WTC11 (cell line): Measurements from ENCODE around the gene KRT6A. TPM values are rescaled to one million over a fixed set of nuclear protein-coding genes. Genes with fewer than 3 reads are reported as not detected.

Experiments used
- ATAC-seq: fragments of 200-7000 bp; cut with Tn5 transposase; 2 replicates; pipeline ENCODE4 v1.10.0; 2021; ENCODE audit warnings: mild to moderate bottlenecking, moderate library complexity
- CTCF ChIA-PET: fragments of 300-600 bp; sonication (Branson Sonifier 250); formaldehyde crosslinking; loops from one replicate; lab custom pipeline; 2021; ENCODE audit warnings: antibody characterized with exemption; lab: Charles Lee
- POLR2A ChIA-PET: fragments of 350-600 bp; sonication (Branson Sonifier 250); formaldehyde crosslinking; loops from one replicate; lab custom pipeline; 2021; ENCODE audit warnings: antibody characterized with exemption; lab: Charles Lee
- DNase-seq: peaks from one replicate; pipeline ENCODE4 v3.0.0; 2021; ENCODE audit warnings: low spot score
- H3K27ac Mint-ChIP-seq: 2 replicates; pipeline ENCODE4 v1.8.0; 2021; ENCODE audit warnings: mixed read lengths
- H3K27me3 Mint-ChIP-seq: 2 replicates; pipeline ENCODE4 v1.8.0; 2021; ENCODE audit warnings: low read depth, mild to moderate bottlenecking, moderate library complexity, mixed read lengths
- H3K36me3 Mint-ChIP-seq: 2 replicates; pipeline ENCODE4 v1.8.0; 2021; ENCODE audit warnings: mixed read lengths
- H3K4me1 Mint-ChIP-seq: 2 replicates; pipeline ENCODE4 v1.8.0; 2022; ENCODE audit warnings: mixed read lengths
- H3K4me3 Mint-ChIP-seq: 2 replicates; pipeline ENCODE4 v1.8.0; 2021; ENCODE audit warnings: mild to moderate bottlenecking, moderate library complexity, mixed read lengths
- H3K9me3 Mint-ChIP-seq: 2 replicates; pipeline ENCODE4 v1.8.0; 2021; ENCODE audit warnings: mixed read lengths
- AFF4 ChIP-seq: sonication (generic); formaldehyde crosslinking; IDR thresholded peaks from 2 replicates; pipeline ENCODE4 v1.8.1; 2023; ENCODE audit warnings: mild to moderate bottlenecking, missing genetic modification reagents, borderline replicate concordance
- ARID4B ChIP-seq: sonication (generic); formaldehyde crosslinking; IDR thresholded peaks from 2 replicates; pipeline ENCODE4 v1.8.0; 2023; ENCODE audit warnings: missing genetic modification reagents, mild to moderate bottlenecking, borderline replicate concordance
- CREM ChIP-seq: sonication (generic); formaldehyde crosslinking; IDR thresholded peaks from 2 replicates; pipeline ENCODE4 v1.8.1; 2022; ENCODE audit warnings: mild to moderate bottlenecking, missing genetic modification reagents, moderate library complexity
- E2F5 ChIP-seq: sonication (generic); formaldehyde crosslinking; IDR thresholded peaks from 2 replicates; pipeline ENCODE4 v1.8.1; 2022; ENCODE audit warnings: mild to moderate bottlenecking, moderate library complexity, missing genetic modification reagents
- HMGA2 ChIP-seq: fragments of 250-450 bp; sonication (Bioruptor Pico); IDR thresholded peaks from 2 replicates; pipeline ENCODE4 v1.4.0; 2021; ENCODE audit warnings: mild to moderate bottlenecking, moderate library complexity
- HMGXB4 ChIP-seq: sonication (generic); formaldehyde crosslinking; IDR thresholded peaks from 2 replicates; pipeline ENCODE4 v1.8.1; 2023; ENCODE audit warnings: mild to moderate bottlenecking, moderate library complexity, missing genetic modification reagents
- IRF1 ChIP-seq: sonication (generic); formaldehyde crosslinking; IDR thresholded peaks from 2 replicates; pipeline ENCODE4 v1.8.0; 2023; ENCODE audit warnings: missing genetic modification reagents
- MLX ChIP-seq: sonication (generic); formaldehyde crosslinking; IDR thresholded peaks from 2 replicates; pipeline ENCODE4 v1.8.1; 2023; ENCODE audit warnings: mild to moderate bottlenecking, missing genetic modification reagents, moderate library complexity
- NFATC4 ChIP-seq: fragments of 250-450 bp; sonication (Bioruptor Pico); IDR thresholded peaks from 2 replicates; pipeline ENCODE4 v1.9.0; 2021; ENCODE audit warnings: mild to moderate bottlenecking
- PRRX2 ChIP-seq: fragments of 250-450 bp; sonication (Bioruptor Pico); IDR thresholded peaks from 2 replicates; pipeline ENCODE4 v1.8.0; 2021; ENCODE audit warnings: mild to moderate bottlenecking
- SMAD4 ChIP-seq: sonication (generic); formaldehyde crosslinking; IDR thresholded peaks from 2 replicates; pipeline ENCODE4 v1.8.0; 2022; ENCODE audit warnings: mild to moderate bottlenecking, missing genetic modification reagents
- ZNF232 ChIP-seq: sonication (generic); formaldehyde crosslinking; IDR thresholded peaks from 2 replicates; pipeline ENCODE4 v1.8.0; 2022; ENCODE audit warnings: mild to moderate bottlenecking, missing genetic modification reagents
- ZNF263 ChIP-seq: sonication (generic); formaldehyde crosslinking; IDR thresholded peaks from 2 replicates; pipeline ENCODE4 v1.8.1; 2022; ENCODE audit warnings: low read depth, mild to moderate bottlenecking, moderate library complexity, missing genetic modification reagents
- total RNA-seq: library from RNA; stranded (reverse); gene quantifications from 3 replicates; pipeline ENCODE4 v1.2.3, GENCODE V29; 2021

Gene KRT6A
- total RNA-seq, 1 experiment from 2014 or later: not detected

- no peak for TF ChIP-seq AFF4 (CRISPR knock-in tag)
- no peak for TF ChIP-seq HMGA2 (CRISPR knock-in tag)
- no peak for TF ChIP-seq NFATC4 (CRISPR knock-in tag)
- no peak for TF ChIP-seq ARID4B
Measured at GRCh38 chr12:52498946-52499345, 5.9 kb upstream of the KRT6A start (continued).

- no peak overlapping the region for H3K27ac Mint-ChIP-seq
- H3K4me1 Mint-ChIP-seq: peaks cover 27% of the 10 kb centered on the region
- ATAC-seq (no peak), DNase-seq (no peak)
- no peaks in the 10 kb centered on the region for H3K9me3 Mint-ChIP-seq
- H3K36me3 Mint-ChIP-seq: no peaks in the 10 kb centered on the region
- no peak overlapping the region for H3K4me3 Mint-ChIP-seq
- CTCF ChIA-PET: no interaction called here
- H3K27me3 Mint-ChIP-seq: peaks cover 2% of the 10 kb centered on the region; the same call in 1 of the 2 replicates
- POLR2A ChIA-PET: no interaction called here
- TF ChIP-seq E2F5 (no peak), ZNF232 (no peak), SMAD4 (CRISPR knock-in tag) (no peak), MLX (CRISPR knock-in tag) (no peak), PRRX2 (CRISPR knock-in tag) (no peak), IRF1 (CRISPR knock-in tag) (no peak), CREM (CRISPR knock-in tag) (no peak), HMGXB4 (CRISPR knock-in tag) (no peak), ARID4B (no peak), ZNF263 (CRISPR knock-in tag) (no peak)
Measured at GRCh38 chr12:52497975-52498374, 4.9 kb upstream of the KRT6A start.
